HG03095 (cell line): ENCODE measurements around the gene MYOCD.

Experiments
- ATAC-seq: cut with Tn5 transposase; IDR thresholded peaks from one replicate; pipeline ENCODE4 v1.9.1; 2021; ENCODE audit warnings: moderate library complexity; ENCODE audit not compliant: unreplicated experiment

Gene MYOCD

GRCh38 chr17:12640364-12640763 lies 25.3 kb upstream of the MYOCD start:
- ATAC-seq, result no peak

DNA sequence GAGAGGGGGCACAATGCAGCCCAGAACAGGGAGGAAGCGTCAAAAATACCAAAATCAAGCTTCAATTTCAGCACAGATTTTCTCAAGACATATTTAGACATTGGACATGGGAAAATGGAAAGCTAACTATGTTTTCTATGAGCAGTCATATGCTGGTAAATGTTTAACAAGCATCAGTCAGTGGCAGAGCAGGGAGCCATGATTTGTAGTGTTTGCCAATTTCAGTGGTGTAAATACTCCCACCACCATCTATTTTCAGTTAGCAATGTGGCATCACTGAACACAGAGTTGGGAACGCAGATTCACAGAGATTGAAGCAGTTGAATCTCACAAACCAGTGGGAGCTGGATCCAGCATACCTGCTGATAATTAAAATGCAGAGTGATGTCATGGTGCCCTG lies 24.6 kb upstream of the MYOCD start:
- no peak for ATAC-seq

DNA sequence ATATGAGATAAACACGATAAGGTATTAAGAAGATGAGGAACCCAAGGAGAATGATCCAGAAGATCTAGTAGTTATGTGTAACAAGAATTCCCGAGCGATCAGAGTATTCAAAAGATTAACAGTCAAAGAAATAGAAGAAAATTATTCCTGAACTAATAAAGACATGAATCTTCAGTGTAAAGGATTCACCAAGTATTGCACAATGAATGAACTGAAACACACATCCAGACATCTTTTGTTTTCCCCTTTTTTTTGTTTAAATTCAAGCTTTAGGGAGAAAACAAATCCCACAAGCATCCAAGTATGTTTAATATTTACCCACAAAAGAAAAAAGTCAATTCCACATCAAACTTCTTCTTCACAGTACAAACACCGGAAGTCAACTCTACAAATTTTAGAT lies 23.7 kb upstream of the MYOCD start:
- no peak for ATAC-seq

DNA sequence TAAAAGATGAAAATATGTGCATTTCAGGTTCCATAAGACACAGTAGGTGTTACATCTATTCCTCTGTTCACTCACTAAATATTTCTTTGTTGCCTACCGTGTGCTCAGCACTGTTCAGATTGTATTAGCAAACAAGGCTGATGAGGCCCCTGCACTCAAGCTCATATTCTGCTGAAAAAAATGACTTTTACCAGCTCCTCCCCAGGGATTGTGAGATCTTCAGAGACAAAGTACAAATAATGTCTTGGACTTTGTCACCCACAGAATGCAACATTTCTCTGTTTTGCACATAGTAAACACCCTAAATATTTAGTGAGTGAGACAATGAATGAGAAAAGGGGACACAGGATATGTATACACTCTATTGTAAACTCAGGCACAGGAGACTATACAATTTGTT lies 21.9 kb upstream of the MYOCD start:
- no peak for ATAC-seq

DNA sequence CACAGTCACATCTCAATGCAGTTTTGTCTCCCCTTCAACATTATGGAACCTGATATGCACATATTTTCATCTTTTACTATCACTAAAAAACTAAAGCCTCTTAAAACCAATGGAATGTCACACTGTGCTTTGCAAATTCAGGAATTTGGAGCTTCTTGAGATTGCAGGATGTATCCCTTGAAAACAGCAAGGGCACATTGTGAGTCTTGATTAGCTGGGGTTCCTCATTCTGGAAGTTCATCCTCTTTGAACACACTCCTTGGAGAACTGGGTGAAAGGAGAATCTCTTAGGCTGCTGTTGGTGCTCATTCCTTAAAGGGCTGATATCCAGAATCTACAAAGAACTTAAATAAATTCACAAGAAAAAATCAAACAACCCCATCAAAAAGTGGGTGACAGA lies 21.1 kb upstream of the MYOCD start:
- no peak for ATAC-seq

DNA sequence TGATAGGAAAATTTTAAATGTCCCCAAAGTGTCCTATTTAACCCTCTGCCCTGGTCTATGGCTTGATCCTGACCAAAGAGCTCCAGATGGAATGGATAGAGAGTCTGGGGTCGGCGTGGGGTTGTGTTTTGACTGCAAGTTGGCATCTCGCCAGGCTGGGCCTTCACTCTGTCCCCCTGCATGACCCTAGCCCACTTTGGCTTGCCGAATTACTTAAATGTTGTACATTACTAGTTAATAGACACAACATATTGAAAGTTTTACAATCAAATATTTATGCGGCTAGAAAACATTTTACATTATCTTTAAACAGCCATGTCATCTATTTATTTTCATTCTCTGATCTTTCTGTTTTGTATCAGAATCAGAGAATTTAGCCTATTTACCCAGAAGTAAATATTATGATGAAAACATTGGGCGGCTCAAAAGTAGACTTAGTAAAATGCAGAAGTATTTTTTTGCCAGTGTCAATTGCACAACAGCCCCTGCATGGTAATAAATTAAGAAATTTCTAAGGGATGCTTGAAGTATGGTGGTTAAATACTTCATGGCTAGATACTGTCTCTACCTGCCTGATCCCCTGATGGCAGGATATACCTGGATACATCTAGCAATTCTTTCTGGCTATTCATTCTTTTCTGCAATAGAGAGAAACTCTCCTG lies 18.8 kb upstream of the MYOCD start:
- ATAC-seq, result no peak

DNA sequence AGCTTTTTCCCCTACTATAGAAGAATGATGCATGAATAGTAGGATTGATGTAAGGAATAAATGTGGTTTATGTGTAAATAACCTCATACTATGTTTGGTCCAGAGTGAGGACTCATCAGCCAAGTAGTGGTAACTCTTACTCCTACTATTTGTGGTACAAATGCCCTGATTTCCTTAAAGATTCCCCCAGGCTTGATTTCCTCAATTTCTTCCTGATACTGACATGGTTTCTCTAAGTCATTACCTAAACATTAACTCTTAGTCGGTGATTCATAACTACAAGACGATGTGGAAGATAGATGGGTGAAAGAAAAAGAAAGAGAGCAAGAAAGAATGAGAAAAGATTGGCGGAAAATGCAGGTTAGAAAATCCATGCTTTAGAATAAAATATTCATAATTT lies 17.2 kb upstream of the MYOCD start:
- ATAC-seq, result no peak

- ATAC-seq, result no peak
Measured at GRCh38 chr17:12655936-12656335, 9.8 kb upstream of the MYOCD start.

GRCh38 chr17:12656354-12656753 lies 9.3 kb upstream of the MYOCD start:
- no peak for ATAC-seq

GRCh38 chr17:12659500-12659899 lies 6.2 kb upstream of the MYOCD start:
- no peak for ATAC-seq

DNA sequence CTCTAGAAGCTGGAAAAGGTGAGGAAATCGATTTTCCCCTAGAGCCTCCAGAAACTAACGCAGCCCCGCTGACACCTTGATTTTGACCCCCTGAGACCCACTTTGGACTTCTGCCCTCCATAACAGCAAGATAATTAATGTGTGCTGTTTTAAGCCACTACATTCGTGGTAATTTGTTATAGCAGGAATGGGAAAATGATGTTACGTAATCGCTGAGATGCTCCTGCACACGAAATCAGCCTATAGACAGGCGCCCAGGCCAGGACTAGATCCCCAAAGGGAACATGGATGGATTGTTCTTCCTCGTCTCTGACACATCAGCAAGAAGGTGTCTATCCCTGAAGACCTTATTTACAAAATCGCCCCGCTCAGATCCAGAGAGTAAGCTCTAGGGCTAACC lies 1.4 kb upstream of the MYOCD start:
- ATAC-seq, result no peak

- no peak for ATAC-seq
Measured at GRCh38 chr17:12664894-12665262, 812 bp upstream of the MYOCD start.

GRCh38 chr17:12666718-12667117 lies 1.0 kb downstream of the MYOCD start:
- ATAC-seq, result no peak

DNA sequence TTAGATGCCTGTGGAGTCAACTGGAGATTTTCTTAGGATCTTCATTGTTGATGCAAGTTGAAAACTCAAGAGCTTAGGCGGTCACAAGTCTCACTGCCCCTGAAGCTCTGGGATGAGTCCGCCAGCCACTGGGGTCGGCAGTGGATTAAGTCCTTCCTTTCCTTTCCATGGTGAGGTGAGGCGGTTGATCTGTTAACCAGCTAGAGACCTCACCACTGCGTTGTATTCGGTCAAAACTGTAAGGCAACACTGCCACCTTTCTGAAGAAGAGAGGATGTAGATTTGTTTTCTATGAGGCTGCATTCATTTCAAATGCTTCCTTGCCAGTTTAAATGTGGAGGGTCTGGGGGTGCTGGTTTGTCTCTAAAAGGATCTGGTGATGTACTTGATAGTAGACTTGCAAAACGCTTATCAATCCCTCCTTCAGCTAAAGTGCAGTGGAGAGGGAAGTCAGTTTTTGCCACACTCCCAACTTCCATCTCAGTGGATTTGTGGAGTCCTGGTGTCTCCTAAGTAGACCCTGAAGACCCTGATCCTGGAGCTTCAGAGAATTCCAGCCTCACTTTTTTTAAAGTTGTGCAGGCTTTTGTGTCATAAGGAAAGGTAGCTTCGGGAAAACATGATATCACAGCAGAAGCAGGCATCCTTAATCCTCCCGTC lies 1.7 kb downstream of the MYOCD start:
- ATAC-seq, result no peak

DNA sequence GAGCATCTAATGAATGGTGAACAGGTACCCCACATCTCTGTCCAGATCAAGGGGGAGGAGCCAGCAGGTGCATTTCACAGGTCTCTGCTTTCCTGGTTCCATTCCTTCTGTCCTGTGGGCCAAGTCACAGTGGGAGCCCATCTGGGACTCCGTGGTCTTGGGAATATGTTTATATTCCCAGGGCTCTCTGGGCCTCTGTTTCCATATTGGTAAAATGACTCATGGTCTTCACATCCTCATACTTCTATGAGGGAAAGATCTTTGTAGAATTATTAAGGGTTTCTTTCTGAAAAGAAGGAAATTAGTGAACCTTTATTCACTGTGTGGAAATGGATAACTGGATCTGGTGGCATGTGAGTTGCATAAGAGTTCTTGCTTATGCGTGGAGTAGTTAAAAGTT lies 6.2 kb downstream of the MYOCD start:
- ATAC-seq, result no peak

DNA sequence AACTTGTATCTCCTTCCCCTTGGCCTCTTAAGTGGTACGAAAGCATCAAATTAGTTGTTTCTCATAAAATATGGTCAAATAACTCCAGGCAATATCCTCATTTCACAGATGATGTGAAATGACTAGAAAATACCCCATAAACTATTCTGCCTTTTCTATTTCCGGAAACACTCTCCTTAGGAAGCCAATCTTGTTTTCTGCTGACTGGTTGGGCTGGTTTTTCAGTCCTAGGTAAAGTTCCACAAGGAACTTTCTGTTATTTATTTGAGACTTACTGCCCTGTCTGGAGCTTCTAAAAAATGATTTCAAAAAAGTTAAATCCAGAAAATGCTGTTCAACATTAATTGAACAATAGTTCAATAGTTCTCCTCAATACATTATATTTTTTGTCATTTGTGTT lies 7.3 kb downstream of the MYOCD start:
- ATAC-seq, result no peak

DNA sequence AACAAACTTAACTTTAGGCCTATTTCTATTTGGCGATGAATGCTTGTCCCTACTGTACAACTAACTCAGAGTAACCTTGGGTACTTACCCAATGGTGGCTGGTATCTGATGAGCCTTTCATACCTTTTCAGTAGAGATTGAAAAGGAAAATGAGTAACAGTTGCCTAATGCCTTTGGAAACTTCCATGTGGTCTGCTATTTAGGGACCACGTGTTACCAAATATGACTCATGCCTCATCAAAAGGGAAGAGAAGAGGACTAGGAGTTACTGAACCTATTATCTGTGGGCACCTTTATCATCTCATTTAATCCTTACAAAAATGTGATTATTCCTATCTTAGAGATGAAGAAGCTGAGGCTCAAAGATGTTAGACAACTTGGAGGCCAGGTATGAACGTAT lies 8.1 kb downstream of the MYOCD start:
- no peak for ATAC-seq

DNA sequence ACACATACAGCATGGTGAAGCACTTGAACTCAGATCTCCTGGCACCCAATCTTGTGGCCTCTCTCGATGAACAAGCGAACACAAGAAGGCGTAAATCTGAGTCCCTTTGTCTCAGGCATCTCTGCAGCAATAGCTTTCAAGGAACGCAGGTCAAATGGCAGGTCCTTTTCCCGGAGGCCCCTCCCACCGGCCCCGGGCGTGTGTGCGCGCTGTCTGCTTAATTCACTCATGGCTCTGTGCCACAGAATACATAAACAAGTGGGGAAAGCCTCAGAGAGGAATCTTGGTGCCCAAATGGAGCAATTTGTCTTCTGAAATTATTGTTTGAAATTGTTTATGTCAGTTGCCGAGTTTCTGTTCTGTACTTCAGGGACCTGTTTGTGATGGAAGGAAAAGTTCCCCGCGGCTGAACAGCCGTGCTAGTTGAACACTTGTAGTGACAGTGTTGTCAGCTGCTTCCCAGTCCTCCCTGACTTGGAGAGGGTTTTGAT lies 14.8 kb downstream of the MYOCD start:
- no peak for ATAC-seq

- no peak for ATAC-seq
Measured at GRCh38 chr17:12680993-12681392, 15.3 kb downstream of the MYOCD start.

GRCh38 chr17:12683299-12683698 lies 17.6 kb downstream of the MYOCD start:
- ATAC-seq, result no peak

GRCh38 chr17:12686486-12686885 lies 20.8 kb downstream of the MYOCD start:
- no peak for ATAC-seq

DNA sequence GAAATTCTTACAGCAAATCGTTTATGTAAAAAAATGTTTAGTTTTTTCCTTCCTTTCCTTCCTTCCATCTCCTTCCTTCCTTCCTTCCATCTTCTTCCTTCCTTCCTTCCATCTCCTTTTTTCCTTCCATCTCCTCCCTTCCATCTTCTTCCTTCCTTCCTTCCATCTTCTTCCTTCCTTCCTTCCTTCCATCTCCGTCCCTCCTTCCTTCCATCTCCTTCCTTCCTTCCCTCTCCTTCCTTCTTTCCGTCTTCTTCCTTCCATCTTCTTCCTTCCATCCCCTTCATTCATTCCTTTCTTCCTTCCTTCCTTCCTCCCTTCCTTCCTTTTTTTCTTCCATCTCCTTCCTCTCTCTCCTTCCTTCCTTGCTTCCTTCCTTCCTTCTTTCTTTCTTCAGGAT lies 22.7 kb downstream of the MYOCD start:
- no peak for ATAC-seq

DNA sequence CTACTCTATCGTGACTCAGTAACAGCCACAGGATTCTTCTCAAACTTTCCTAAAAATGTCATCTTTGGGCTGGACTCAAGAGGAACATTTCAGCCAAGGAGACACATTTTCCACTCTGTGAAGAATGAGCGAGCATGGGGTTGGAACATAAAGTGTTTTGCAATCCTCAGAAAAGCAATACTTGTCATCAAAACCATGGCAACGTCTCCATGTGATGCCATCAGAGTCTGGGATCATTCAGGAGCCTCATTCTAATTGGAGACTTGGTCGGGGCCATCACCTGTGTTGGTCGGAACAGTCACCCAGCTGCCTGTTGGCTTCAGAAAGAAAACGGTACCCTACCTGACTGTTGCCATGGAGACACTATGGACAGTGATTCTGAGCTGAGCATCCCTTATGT lies 25.5 kb downstream of the MYOCD start:
- ATAC-seq, result no peak
